Endothelial cell of umbilical vein (primary cell): ENCODE data around the gene TPRG1L. TPM values are rescaled to one million over a fixed set of nuclear protein-coding genes. Genes with fewer than 3 reads are reported as not detected.

Experiments used
- BruUV-seq: library from RNA; stranded (reverse); fragments of 400-500 nt; replicated peaks from 2 replicates; lab custom pipeline; 2021; lab: Mats Ljungman, UMichigan
- CTCF ChIA-PET: fragments of 300-600, 350-600 bp; sonication (Branson Sonifier 250); formaldehyde crosslinking; loops from one replicate; lab custom pipeline; 2021; ENCODE audit warnings: antibody characterized with exemption, inconsistent platforms; lab: Charles Lee
- POLR2A ChIA-PET: fragments of 300-600, 350-600 bp; sonication (Branson Sonifier 250); formaldehyde crosslinking; loops from one replicate; lab custom pipeline; 2021; ENCODE audit warnings: antibody characterized with exemption, inconsistent platforms; lab: Charles Lee
- DNase-seq: peaks from one replicate; pipeline ENCODE4 v3.0.0-alpha.2; 2011; ENCODE audit warnings: low read depth, low spot score
- FAIRE-seq: peaks from 2 replicates; lab custom pipeline; 2011; peaks lifted over from hg19 to GRCh38; lab: Jason Lieb, UNC
- H2AFZ ChIP-seq: 2 replicates; pipeline ENCODE4 v1.6.0; 2012; ENCODE audit warnings: low read depth, low read length, control low read depth, inconsistent platforms
- H3K27ac ChIP-seq: 2 replicates; pipeline ENCODE4 v1.5.1; 2011; ENCODE audit warnings: low read depth, mild to moderate bottlenecking, control low read depth, low read length, moderate library complexity; ENCODE audit not compliant: insufficient read depth
- H3K27me3 ChIP-seq, 2 experiments: 2 replicates each; pipeline versions ENCODE4 v1.6.0 to v1.6.1; 2011; ENCODE audit warnings: low read length in 2 of 2, mixed read lengths in 1 of 2; ENCODE audit not compliant: control insufficient read depth in 2 of 2, insufficient read depth in 2 of 2
- H3K36me3 ChIP-seq, 2 experiments: 2 replicates in 1 of 2; 3 replicates in 1 of 2; pipeline ENCODE4 v1.5.1; 2011; ENCODE audit warnings: low read length in 2 of 2, mild to moderate bottlenecking in 1 of 2, moderate library complexity in 1 of 2; ENCODE audit not compliant: control insufficient read depth in 2 of 2, insufficient read depth in 2 of 2; ENCODE audit errors: extremely low read depth in 1 of 2
- H3K4me1 ChIP-seq: 3 replicates; pipeline ENCODE4 v1.5.1; 2011; ENCODE audit warnings: mild to moderate bottlenecking, low read length; ENCODE audit not compliant: control insufficient read depth, insufficient read depth; ENCODE audit errors: extremely low read depth
- H3K4me2 ChIP-seq: 2 replicates; pipeline ENCODE4 v1.6.1; 2011; ENCODE audit warnings: low read length, control low read depth, mixed read lengths; ENCODE audit not compliant: insufficient read depth
- H3K4me3 ChIP-seq, 3 experiments: fragments of 200-600 bp in 1 of 3; sonication (generic), shearing (Covaris generic) in 1 of 3; replicated peaks in 1 of 3; 2 replicates each; pipeline ENCODE4 v1.5.1; 2011 to 2016; ENCODE audit warnings: control low read depth in 3 of 3, low read length in 3 of 3, mild to moderate bottlenecking in 2 of 3, inconsistent platforms in 1 of 3, low read depth in 1 of 3, moderate library complexity in 1 of 3; ENCODE audit not compliant: insufficient read depth in 1 of 3
- H3K79me2 ChIP-seq: 2 replicates; pipeline ENCODE4 v1.6.0; 2012; ENCODE audit warnings: low read length, inconsistent platforms; ENCODE audit not compliant: control insufficient read depth, insufficient read depth
- H3K9ac ChIP-seq: replicated peaks from 2 replicates; pipeline ENCODE3; 2011; ENCODE audit warnings: low read length, control low read depth; ENCODE audit not compliant: insufficient read depth; ENCODE audit errors: extremely low read depth
- H3K9me1 ChIP-seq: replicated peaks from 3 replicates; pipeline ENCODE4 v1.6.0; 2011; ENCODE audit warnings: mild to moderate bottlenecking, low read length; ENCODE audit not compliant: control insufficient read depth, insufficient read depth; ENCODE audit errors: extremely low read depth
- H3K9me3 ChIP-seq: replicated peaks from 2 replicates; pipeline ENCODE4 v1.5.1; 2012; ENCODE audit warnings: low read length, inconsistent platforms; ENCODE audit not compliant: control insufficient read depth, insufficient read depth
- H4K20me1 ChIP-seq: replicated peaks from 2 replicates; pipeline ENCODE3; 2011; ENCODE audit warnings: mild to moderate bottlenecking, low read length; ENCODE audit not compliant: control insufficient read depth, insufficient read depth; ENCODE audit errors: extremely low read depth
- EZH2 ChIP-seq: IDR thresholded peaks from 2 replicates; pipeline ENCODE4 v1.6.1; 2012; ENCODE audit warnings: borderline replicate concordance, low read depth, mild to moderate bottlenecking, moderate library complexity, low read length, inconsistent platforms; ENCODE audit not compliant: severe bottlenecking
- FOS ChIP-seq: IDR thresholded peaks from 2 replicates; pipeline ENCODE4 v1.6.1; 2011; ENCODE audit warnings: mild to moderate bottlenecking, low read length, moderate library complexity, borderline replicate concordance; ENCODE audit not compliant: insufficient read depth
- GATA2 ChIP-seq: IDR thresholded peaks from 2 replicates; pipeline ENCODE4 v1.7.0; 2011; ENCODE audit warnings: low read depth, mild to moderate bottlenecking, moderate library complexity, mixed read lengths, low read length; ENCODE audit not compliant: insufficient read length, insufficient read depth
- JUN ChIP-seq: IDR thresholded peaks from 2 replicates; pipeline ENCODE4 v1.6.1; 2011; ENCODE audit warnings: borderline replicate concordance, low read depth; ENCODE audit not compliant: insufficient read length, insufficient read depth
- MYC ChIP-seq: IDR thresholded peaks from one replicate; pipeline ENCODE4 v1.6.1; 2011; ENCODE audit warnings: mild to moderate bottlenecking, low read depth, low read length
- POLR2A ChIP-seq: IDR thresholded peaks from 2 replicates; pipeline ENCODE4 v1.6.1; 2012; ENCODE audit warnings: low read depth, mild to moderate bottlenecking, control low read depth, low read length
- POLR2AphosphoS5 ChIP-seq: IDR thresholded peaks from 2 replicates; pipeline ENCODE4 v1.6.1; 2012; ENCODE audit warnings: low read depth, mild to moderate bottlenecking, control low read depth, low read length, moderate library complexity; ENCODE audit not compliant: insufficient read depth
- dilution Hi-C: fragments of 300-500 bp; cut with MboI; formaldehyde crosslinking; loops from one replicate; pipeline ENCODE4 v1.15.0; 2019; ENCODE audit warnings: low sequenced_read_pairs; ENCODE audit not compliant: extremely low pct_ligation_motif_present
- intact Hi-C: fragments of 100-400 bp; cut with micrococcal nuclease; formaldehyde crosslinking; loops from one replicate; pipeline ENCODE4 v1.10.0; 2022
- polyA plus RNA-seq, 4 experiments: library from polyadenylated mRNA; depleted of rRNA in 3 of 4; stranded (reverse) in 3 of 4; unstranded in 1 of 4; fragments of >200 nt; gene quantifications; 2 replicates each; pipeline versions ENCODE4 v1.2.1 to v1.2.3, GENCODE V29; 2011 to 2012; ENCODE audit warnings: missing spikeins in 1 of 4
- total RNA-seq: library from RNA; stranded (reverse); gene quantifications from 2 replicates; pipeline ENCODE4 v1.2.3, GENCODE V29; 2021
- TF ChIP-seq, protein P1 (sequence below), 2 donors: IDR thresholded peaks; 1 replicate in 1 of 2; 2 replicates in 1 of 2; pipeline ENCODE4 v1.5.1; 2011; ENCODE audit warnings: low read length in 2 of 2, mild to moderate bottlenecking in 2 of 2, moderate library complexity in 2 of 2, control low read depth in 1 of 2, inconsistent platforms in 1 of 2, low read depth in 1 of 2; ENCODE audit not compliant: insufficient read depth in 1 of 2; ENCODE audit errors: extremely low read depth in 1 of 2
- TF ChIP-seq, protein P2 (sequence below): IDR thresholded peaks from 2 replicates; pipeline ENCODE4 v1.6.1; 2011; ENCODE audit not compliant: insufficient read depth, insufficient read length

The TPRG1L gene
- total and polyA plus RNA-seq, 2 donors (not counting 3 experiments of a cell fraction or from before 2014, with no cell fraction given): 52.3 to 53.8 TPM

DNA sequence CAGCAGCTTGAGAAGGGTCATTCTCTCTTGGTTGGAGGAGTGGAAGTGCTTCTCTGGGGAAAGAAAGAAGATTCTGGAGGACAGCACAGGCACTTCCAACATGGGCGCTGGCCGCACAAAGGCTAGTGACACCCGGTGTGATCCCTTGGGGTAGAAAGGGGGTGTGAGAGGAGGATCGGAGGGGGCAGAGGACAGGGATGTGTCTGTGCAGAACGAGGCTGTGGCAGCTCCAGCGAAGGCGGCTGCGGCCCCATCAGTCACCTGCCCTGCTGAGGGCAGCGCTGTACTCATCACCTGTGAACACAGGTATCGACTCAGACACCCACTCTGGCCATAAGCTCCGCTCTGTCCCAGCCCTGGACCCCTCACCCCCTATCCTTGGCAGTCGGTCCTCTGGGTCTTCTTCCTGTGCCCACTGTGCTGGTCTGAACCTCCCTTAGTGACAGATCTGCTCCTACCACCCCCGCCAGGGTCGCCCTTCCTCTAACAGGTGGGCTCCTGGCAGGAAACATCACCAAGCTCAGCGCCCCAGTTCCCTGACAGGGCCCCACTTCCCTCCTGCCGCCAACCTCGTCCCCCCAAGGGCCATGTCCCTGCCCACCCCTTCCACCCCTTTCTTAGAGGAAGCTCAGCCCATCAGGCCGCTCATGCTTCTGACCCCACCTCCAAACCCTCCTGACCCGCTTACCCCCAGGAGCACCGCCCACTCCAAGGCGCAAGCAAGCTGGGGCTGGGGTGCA, 47.6 kb downstream of the TPRG1L start:
- no peak overlapping the region for H3K27ac ChIP-seq
- ChIA-PET CTCF (interaction anchor here (0.7 kb wide), 1 partner anchor 55 kb away, joined by 3 read pairs; no protein-coding TSS in a partner anchor), POLR2A (no interaction called here)
- no peak overlapping the region for H2AFZ ChIP-seq
- no peaks in the 10 kb centered on the region for H3K9me3 ChIP-seq
- no peaks in the 10 kb centered on the region for H3K36me3 ChIP-seq
- H3K9ac ChIP-seq: no peak overlapping the region
- TF ChIP-seq MYC (no peak), GATA2 (no peak), POLR2AphosphoS5 (no peak), POLR2A (no peak), FOS (no peak), EZH2 (no peak), JUN (no peak)
- TF ChIP-seq, protein P1, sequence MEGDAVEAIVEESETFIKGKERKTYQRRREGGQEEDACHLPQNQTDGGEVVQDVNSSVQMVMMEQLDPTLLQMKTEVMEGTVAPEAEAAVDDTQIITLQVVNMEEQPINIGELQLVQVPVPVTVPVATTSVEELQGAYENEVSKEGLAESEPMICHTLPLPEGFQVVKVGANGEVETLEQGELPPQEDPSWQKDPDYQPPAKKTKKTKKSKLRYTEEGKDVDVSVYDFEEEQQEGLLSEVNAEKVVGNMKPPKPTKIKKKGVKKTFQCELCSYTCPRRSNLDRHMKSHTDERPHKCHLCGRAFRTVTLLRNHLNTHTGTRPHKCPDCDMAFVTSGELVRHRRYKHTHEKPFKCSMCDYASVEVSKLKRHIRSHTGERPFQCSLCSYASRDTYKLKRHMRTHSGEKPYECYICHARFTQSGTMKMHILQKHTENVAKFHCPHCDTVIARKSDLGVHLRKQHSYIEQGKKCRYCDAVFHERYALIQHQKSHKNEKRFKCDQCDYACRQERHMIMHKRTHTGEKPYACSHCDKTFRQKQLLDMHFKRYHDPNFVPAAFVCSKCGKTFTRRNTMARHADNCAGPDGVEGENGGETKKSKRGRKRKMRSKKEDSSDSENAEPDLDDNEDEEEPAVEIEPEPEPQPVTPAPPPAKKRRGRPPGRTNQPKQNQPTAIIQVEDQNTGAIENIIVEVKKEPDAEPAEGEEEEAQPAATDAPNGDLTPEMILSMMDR (IDR thresholded peaks at IDR 0.05; ENCODE audit: extremely low read depth in 1 of 2, insufficient read depth in 1 of 2, low read depth in 1 of 2, low read length in 2 of 2): no peak
- TF ChIP-seq, protein P2, sequence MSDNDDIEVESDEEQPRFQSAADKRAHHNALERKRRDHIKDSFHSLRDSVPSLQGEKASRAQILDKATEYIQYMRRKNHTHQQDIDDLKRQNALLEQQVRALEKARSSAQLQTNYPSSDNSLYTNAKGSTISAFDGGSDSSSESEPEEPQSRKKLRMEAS: no peak
- H3K9me1 ChIP-seq: no peaks in the 10 kb centered on the region
- dilution Hi-C loops (no loop called here), intact Hi-C loops (no loop called here)
- H3K4me3 ChIP-seq: no peak overlapping the region
- no peaks in the 10 kb centered on the region for H3K27me3 ChIP-seq
- no peak overlapping the region for H3K4me2 ChIP-seq
- BruUV-seq: no TSS peak
- no peaks in the 10 kb centered on the region for H3K79me2 ChIP-seq
- no peak for FAIRE-seq
- DNase-seq: no peak
- no peaks in the 10 kb centered on the region for H3K4me1 ChIP-seq
- no peaks in the 10 kb centered on the region for H4K20me1 ChIP-seq
